Effector CD4-positive, alpha-beta T cell (primary cell): Measurements from ENCODE around the gene PPP1R2C. TPM values are rescaled to one million over a fixed set of nuclear protein-coding genes. Genes with fewer than 3 reads are reported as not detected.

Experiments used
- DNase-seq: peaks from one replicate; pipeline ENCODE4 v3.0.0-alpha.2; 2020
- total RNA-seq: gene quantifications from one replicate; lab custom pipeline; 2026; lab: John Stamatoyannopoulos, UW

Gene PPP1R2C
- not detected for total RNA-seq

DNA sequence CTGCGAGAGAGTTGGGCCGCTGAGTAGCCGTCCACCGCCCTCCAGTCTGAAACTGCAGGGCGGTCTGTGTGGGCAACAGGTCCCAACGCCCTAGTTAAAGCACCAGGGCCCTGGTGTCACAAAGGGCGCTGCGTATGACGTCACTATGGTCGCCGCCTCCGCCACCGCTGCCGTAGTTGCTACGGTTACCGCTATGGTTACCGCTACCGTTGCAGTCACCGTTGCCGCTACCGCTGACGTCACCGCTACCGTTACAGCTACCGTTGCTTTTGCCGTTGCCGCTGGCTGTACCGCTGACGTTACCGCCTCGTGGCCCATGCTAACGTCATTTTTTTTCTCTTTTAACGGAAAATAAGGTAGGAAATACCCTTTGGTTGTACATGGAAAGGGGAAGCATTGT is at the start of gene PPP1R2C:
Gene PPP1R2C, minus strand, starts transcription at position 68 of the 400 bp plus-strand sequence. CDS start 84 bp downstream, outside the sequence.
- DNase-seq, result peak; percentile 54

DNA sequence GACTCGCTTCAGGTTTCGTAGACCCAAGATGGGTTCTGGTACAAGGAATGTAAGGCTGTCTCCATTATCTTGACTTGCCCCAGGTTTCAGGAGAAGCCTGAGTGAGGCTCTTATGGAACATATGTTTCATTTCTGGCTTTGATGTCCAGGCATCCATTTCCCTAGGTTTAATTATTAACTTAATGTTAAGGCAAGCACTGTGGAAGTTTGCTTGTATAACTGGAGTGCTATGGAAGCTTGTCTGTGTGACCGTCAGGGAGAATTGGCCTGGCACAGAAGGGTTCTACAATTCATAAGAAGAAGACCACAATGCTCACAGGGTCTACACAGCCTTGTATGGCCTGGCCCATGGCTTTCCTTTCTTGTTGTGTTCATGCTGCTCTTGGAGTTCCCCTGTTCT is 47.2 kb upstream of the PPP1R2C start:
- no peak for DNase-seq

DNA sequence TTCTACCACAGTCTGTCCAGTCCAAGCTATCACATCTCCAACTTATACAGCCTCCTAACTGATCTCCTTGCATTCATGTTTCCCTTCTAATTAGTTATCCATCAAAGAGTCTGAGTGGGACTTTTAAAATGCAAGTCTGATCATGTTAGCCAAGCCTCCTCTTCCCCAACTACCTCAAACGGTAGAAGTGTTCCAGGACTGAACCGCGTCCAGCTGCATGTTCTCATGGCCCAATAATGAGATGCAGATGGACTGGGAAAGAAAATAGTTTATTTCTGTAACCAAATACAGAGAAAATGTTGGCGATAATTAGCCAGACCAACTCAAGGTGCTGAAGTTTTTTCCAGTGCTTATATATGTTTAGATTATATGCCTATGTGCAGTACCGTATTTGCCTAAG is 46.6 kb upstream of the PPP1R2C start:
- no peak for DNase-seq

DNA sequence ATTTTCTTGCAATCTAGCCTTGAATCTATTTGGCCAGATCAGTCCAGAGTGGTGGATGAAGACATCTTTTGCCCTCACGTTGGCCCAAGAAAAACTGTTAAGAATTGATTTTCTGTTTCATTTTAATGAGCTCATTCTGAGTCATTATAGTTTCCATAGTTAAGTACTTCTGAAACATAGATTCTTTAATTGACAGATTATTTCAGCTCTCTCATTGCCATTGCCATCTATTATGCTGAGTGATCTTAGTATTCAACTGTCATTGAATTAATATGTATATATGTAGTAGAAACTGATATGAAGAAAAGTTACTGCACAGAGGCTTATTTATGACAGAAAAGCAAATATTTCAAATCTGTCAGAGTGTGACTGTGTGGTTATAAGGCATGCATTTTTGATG is 45.5 kb upstream of the PPP1R2C start:
- no peak for DNase-seq

DNA sequence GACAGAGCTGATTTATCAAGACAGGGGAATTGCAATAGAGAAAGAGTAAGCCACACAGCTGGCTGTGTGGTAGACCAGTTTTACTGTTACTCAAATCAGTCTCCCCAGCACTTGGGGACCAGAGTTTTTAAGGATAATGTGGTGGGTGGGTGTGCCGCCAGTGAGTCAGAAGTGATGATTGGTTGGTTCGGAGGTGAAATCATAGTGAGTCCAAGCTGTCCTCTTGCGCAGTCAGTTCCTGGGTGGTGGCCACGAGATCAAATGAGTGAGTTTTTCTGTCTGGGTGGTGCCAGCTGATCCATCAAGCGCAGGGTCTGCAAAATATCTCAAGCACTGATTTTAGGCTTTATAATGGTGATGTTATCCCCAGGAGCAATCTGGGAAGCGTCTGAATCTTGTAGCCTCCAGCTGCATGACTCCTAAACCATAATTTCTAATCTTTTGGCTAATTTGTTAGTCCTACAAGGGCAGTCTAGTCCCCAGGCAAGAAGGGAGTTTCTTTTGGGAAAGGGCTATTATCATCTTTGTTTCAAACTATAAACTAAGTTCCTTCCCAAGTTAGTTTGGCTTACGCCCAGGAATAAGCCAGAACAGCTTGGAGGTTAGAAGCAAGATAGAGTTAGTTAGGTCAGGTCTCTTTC is 44.0 kb upstream of the PPP1R2C start:
- DNase-seq, result no peak

DNA sequence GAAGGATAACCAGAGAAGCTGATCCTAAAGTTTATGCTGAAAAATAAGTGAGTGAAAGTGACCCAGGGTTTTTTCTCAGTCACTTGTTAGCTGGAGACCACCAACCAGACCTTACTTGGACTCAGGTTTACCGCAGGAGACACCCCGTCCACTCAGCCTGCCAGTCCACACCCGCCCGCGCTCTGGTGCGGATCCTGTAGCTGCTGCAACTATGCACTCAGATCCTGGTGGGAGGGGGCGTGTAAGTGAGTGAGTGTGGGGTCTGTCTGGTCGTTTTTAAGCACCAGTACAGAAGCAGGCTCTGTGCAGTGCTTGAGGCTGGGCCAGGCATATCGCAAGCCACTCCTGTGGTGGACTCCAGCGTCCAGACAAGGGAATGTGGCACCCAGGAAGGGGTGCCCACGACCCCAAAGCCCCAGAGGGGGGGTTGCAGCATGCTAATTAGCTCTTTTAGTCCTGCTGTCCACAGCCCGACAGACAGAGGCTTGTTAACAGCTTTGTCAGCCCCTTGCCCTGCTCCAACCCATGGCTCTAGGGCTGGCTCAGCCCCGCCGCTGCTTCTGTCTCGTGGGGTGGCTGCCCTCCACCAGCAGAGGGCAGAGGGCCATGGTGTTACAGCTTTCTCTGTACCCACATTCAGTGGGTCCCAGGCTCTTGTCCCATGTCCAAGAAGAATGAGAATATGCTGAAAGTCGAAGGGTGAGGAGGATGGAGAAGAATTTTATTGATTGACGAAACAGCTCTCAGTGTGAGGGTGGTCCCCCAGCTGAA is 40.4 kb upstream of the PPP1R2C start:
- DNase-seq, result no peak

DNA sequence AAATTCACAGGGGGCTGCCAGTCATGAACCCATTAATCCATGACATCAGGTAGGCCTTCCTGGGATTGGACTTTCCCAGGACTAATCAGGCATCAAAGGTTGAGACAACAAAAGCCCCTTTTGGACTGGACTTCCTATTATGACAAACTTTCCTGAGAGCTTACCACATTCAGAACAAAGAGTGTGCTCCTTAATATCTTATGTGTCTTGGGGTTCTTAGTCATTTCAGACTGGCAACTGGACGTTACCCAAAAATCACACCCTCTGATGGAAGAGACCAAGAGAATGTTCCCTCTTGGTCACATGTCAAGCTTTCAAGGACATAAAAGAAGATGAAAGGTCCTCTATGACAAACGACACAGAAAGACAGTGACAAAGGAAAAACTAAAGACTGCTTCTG is 31.6 kb upstream of the PPP1R2C start:
- DNase-seq, result no peak

DNA sequence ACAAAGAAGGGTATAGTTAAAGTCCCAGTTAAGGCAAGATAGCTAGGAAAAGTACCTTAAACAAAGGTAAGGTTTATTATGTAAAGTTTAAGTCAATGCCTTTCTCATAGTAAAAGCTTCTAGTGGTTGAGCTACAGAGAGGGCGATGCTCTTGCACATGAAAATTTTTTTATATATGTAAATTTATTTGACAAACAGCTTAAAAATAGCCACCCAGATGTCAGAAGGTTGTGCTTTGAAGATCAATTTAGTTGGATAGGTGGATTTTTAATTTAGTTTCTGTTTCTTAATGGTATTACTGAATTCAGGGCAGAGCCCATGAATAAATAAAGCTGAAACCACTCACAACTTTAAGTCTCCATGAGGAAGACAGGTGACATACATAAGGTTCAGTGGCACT is 29.4 kb upstream of the PPP1R2C start:
- no peak for DNase-seq

DNA sequence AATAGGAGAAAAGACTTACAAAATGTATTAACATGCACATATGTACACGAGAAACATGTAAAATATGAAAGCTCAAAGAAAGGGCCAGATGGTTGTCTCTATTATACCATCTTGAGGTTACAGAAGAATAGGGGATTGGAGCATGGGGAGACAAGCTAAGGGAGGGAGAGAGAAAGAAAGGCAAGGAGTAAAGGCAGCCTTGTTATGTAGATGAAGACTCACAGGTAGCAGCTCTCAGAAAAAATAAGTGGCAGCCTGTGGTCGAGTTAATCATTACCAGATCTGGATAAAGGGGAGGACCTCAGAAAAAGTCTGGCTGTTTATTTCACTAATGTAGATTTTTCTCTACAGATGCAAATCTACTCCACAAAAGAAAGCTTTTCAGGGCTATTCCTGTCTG is 26.6 kb upstream of the PPP1R2C start:
- no peak for DNase-seq

DNA sequence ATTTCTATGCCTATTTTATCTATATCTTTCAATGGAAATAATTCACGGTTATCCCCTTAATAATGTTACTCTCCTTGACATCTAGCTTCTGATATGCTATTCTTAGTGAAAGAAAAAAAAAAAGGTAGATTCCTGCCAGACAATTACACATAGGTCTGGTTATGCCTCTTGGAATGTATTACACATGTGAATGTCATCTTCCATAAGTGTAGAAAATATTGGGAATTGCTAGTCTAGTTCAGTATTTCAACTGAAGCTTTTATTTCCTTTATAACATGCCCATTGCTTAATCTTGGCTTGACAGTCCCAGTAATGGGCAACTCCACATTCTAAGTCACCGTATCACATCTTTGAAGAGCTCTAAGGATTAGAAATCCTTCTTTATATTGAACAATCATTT is 25.4 kb upstream of the PPP1R2C start:
- no peak for DNase-seq

DNA sequence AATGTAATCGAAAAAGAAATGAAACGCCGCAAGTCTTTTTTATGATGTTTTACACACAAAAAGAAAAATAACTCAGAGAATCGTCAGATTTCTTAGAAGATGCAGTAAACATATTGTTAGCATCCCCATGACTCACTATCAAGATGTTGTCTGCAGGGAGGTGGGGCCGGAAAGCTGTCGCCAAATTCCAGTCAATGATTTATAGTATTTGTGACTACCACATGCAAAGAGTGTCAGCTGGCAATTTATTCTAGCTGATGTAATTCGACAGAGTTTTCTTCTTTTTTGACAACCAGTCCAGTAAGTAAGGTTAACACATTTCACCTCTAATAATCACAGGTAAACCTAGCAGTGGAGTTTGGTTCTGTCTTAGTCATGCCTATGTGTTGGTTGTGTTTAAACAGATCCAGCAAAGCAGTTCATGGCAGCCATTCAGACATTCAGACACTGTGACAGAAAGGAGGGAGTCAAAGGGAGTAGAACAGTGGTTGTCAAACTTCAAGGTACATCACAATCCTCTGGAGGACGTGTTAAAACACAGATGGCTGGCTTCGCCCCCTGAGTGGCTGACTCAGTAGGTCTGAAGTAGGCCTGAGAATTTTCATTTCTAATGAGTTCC is 19.8 kb upstream of the PPP1R2C start:
- no peak for DNase-seq

DNA sequence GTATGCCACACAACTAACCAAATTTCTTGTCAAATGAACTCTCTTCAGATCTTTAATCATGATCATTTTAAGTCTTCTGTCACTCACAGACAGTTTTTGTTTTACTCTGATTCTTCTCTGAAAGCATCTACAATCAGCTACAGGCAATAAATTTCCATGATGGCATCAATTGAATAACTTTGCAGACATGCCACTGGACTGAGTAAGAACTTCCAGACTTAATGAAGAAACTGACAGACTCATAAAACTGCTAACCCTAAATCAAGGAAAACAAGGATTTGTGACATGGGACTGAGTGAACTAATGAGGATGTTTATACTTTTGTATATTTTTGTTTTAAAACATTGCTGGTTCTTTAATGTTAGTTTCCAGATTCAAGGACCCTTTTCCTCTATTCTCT is 5.5 kb upstream of the PPP1R2C start:
- DNase-seq, result no peak

DNA sequence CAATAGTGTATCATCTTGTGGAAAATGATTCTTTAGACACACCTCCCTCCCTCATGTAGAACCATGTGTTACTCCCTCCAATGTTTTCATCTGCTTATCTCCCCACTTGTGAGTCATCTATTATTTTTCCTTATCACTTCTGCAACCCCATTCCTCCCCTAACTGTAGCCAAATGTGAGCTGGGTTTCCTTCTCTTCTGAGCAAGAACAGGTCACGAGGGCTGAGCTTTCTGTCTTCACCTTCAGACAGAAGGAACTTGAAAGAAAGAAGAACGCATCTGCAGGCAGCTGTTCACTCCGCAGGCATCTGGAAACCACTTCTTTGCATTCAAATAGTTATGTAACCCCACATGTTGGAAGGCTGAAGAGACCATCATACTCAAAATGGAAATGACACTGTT is 1.8 kb downstream of the PPP1R2C start:
- no peak for DNase-seq

DNA sequence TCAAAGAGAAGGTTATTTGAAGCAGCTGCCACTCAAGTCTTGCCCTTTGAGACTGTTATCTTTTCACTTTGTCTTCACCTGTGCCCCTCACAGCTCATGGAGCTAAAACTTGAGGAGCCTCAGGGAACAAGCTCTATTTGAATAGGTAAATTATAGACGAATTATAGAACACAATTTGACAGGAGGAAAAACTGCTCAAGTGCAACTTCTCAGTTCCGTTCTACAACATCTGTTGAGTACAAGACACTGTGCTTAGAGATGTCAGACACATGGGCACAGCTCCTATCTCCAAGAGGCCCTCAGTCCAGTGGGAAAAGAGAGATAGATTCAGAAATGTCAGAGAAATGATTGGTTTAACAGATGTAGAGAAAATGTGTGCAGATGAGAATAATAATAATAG is 5.1 kb downstream of the PPP1R2C start:
- DNase-seq, result no peak

DNA sequence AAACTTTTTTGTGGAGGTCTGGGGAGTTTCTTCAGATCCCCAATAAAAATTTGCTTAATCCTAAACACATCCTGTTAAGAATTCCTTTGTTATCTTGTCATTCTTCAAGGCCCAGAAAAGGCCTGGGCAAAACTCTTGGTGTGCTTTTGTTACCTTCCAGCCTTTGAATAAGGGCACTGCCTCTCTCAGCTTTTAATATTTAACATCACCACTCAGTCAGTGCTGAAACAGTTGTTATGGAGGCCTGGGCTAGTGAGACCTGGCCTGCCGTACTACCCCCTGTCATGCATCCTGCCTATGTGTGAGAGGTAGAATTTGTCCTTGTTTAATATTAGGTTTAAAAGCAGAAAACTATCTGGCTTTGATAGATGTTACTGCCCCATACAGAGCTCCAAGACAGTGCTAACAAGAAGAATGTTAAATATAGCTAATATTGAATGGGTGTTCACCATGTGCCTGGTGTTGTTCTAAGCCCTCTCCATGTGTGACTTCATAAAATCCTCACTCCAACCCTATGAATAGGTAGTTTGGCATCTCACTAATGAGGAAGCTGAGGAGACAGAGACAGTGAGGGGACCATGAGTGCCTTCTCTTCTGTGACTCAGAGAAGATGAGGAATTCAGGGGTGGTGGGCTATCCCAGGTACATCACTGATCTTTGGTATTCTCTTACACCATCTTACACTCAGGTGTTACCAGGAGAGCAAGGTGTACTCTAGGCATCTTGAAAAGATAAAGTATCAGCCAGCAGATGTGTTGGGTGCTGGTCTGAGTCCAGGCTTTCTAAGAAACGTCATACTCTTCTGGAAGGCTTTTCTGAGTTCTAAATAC is 6.2 kb downstream of the PPP1R2C start:
- no peak for DNase-seq

DNA sequence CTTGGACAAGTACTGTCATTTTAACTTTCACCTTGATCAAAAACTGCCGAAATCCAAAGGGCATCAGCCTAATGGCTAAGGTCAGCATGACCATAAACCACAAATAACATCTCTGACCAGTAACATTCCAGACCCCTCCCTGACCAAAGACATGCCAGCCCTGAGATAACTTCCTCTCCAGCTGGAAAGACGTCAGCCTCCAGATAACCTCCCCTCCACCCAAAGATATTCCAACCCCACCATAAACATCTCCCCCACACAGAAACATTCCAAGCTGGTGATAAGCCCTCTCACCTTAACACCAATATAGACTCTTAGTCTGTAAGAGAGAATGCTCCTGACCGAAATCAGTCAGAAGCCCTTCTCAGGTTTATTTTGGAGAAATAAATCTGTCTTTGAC is 7.4 kb downstream of the PPP1R2C start:
- DNase-seq, result no peak

DNA sequence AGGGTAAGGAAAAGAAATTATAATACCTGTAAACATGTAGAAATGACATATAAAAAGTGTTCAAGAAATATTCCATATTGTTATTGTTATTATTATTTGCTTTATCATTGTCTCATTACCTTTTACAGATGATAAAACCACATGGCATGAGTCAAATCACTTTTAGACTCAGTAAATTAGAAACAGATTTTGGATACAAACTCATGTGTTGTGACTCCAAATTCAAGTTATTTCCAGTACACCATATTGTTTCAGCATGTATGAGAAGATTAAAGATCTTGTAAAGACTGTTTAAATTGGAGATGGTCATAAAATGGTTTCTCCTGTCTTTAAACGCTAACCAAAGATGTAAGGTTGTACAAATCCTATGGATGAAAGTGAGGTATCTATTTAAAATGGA is 18.1 kb downstream of the PPP1R2C start:
- no peak for DNase-seq

DNA sequence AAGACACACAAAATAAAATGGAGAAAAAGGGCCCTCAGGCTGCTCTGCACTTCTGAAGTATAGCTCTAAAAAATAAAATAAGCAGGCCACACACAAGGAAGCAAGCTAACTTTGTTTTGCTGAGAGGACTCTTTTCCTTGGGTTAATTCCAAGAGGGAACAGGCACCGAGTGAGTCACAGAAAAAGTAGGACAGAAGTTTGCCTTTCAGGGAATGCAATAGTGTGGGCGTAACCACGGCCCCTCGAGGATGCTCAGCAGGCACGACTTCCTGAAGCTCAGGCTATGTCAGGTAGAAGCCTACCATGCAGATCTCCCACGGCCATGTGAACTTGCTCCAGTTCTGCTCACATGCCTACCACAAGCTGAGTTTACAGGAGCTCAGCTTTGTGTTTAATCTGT is 22.1 kb downstream of the PPP1R2C start:
- no peak for DNase-seq

DNA sequence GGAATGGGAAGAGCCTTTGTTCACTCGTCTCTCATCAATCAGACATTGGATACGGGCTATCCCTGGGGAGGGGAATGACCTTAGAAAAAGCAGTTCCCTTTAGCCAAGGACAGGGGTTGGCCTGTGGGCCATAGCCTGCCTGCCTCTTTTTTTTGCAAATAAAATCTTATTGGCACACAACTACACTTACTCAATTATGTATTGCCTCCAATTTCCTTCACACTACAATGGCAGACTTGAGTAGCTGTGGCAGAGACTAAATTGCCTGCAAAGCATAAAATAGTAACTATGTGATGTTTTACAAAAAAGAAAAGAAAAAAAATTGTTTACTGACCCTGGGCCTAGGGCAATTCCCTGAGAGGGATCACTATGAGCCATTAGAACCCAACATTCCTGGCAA is 23.4 kb downstream of the PPP1R2C start:
- no peak for DNase-seq

DNA sequence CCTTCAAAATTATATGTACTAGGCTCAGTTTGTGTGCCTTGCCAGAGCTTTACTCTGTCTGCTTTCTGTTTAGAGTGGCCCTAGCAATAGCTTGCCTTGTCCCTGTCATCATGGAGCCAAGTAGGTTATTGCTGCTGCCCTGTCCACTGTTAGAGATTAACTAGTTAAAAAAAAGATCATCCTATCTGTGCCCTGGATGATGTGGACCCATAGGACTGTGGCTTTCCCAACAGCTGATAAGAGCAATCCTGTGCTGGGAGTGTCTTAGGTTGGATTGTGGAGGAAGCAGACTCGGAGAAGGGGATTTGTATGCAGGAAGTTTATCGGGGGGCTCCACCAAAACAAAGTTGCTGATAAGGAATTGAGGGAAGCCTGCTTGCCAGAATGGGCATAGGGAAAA is 23.8 kb downstream of the PPP1R2C start:
- no peak for DNase-seq

DNA sequence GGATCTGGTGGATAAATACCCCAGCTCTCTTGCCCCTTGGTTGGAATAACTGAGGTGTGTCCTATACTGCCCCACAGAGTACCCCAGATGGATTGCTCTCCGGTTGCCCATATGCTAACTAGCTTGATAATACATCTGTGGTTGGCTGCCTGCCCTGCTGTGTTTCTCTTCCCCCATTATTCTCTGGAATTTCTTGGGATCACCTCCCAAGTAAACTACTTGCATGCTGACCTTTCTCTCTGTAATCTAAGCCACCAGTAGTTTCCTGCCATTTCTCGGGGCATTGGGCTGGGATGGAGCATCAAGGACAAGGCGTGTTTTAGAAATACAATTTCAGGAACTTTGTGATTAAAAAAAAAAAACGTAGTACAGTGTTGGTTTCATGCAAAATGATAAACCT is 25.2 kb downstream of the PPP1R2C start:
- DNase-seq, result no peak

DNA sequence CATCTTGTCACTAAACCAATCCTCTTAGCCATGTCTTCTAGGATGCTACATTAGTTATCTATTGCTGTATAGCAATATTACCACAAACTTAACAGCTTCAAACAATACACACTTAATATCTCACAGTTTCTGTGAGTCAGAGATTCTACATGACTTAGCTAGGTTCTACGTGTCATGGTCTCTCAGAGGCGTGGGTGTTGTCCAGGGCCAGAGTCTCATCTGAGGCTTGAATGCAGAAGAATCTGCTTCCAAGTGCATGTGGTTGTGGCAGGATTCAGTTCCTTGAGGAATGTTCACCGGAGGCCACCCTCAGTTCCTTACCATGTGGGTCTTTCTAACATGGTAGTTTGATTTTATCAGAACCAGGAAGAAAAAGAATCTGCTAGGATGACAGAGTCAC is 26.4 kb downstream of the PPP1R2C start:
- no peak for DNase-seq
